GM12874 (cell line): Measurements from ENCODE around the gene WDR20.

Experiments
- TF ChIP-seq, protein P1 (sequence below): IDR thresholded peaks from 2 replicates; pipeline ENCODE4 v1.5.1; 2011; ENCODE audit warnings: low read depth, mild to moderate bottlenecking, control low read depth, low read length, moderate library complexity; ENCODE audit not compliant: insufficient read depth

The WDR20 gene

DNA sequence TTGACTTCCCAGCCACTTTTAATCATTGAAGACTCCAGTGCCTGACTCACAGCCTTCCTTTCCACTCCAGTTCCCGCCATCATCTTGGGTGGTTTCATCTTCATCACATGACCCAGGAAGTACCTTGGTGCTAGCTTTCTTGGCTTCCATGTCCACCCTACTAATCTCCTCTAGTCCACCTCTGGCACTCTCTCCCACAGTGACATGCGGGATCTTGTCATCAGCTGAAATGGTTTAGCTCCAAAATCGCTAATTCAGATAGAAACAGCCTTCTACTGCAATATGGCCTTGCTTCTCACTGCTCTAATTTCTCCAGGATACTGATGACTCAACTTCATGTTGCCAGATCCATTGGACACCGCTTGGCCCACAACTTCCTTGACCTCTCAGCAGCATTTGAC lies 24.5 kb downstream of the WDR20 start:
- TF ChIP-seq, protein P1, sequence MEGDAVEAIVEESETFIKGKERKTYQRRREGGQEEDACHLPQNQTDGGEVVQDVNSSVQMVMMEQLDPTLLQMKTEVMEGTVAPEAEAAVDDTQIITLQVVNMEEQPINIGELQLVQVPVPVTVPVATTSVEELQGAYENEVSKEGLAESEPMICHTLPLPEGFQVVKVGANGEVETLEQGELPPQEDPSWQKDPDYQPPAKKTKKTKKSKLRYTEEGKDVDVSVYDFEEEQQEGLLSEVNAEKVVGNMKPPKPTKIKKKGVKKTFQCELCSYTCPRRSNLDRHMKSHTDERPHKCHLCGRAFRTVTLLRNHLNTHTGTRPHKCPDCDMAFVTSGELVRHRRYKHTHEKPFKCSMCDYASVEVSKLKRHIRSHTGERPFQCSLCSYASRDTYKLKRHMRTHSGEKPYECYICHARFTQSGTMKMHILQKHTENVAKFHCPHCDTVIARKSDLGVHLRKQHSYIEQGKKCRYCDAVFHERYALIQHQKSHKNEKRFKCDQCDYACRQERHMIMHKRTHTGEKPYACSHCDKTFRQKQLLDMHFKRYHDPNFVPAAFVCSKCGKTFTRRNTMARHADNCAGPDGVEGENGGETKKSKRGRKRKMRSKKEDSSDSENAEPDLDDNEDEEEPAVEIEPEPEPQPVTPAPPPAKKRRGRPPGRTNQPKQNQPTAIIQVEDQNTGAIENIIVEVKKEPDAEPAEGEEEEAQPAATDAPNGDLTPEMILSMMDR, result no peak

DNA sequence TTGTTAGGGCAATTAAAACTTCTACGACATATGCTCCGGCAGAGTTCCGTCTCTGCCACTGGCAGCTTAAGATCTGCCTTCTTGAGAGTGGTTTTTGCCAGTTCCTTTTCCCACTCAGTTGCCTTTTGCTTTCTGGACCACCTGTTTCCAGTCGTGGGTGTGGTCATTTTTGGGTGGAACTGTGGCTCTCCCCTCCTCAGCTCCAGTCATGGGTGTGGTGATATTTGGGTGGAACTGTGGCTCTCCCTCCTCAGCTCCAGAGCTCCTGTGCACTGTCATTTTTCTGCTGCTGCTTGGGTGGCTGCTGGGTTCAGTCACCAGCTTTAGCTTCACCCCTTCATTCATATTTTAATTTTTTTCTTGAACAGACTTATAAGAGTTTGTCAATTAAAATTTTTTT lies 25.3 kb downstream of the WDR20 start:
- TF ChIP-seq, protein P1, result no peak

DNA sequence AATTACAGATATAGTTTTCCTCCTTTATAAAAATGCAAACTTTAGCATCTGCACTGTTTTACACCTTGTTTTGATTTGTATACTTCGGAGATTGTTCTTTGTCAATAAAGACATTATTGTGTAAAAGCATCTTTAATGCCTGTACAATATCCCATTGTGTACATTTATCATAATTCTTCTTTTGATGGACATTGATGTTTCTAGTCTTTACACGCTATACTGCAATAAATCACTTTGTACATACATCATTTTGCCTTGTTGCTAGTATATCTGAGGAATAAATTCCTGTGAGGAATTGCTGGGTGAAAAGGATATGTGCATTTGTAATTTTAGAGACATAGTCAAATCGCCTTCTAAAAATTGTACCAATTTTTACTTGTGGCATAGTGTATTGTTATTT lies 30.4 kb downstream of the WDR20 start:
- TF ChIP-seq, protein P1, result no peak

DNA sequence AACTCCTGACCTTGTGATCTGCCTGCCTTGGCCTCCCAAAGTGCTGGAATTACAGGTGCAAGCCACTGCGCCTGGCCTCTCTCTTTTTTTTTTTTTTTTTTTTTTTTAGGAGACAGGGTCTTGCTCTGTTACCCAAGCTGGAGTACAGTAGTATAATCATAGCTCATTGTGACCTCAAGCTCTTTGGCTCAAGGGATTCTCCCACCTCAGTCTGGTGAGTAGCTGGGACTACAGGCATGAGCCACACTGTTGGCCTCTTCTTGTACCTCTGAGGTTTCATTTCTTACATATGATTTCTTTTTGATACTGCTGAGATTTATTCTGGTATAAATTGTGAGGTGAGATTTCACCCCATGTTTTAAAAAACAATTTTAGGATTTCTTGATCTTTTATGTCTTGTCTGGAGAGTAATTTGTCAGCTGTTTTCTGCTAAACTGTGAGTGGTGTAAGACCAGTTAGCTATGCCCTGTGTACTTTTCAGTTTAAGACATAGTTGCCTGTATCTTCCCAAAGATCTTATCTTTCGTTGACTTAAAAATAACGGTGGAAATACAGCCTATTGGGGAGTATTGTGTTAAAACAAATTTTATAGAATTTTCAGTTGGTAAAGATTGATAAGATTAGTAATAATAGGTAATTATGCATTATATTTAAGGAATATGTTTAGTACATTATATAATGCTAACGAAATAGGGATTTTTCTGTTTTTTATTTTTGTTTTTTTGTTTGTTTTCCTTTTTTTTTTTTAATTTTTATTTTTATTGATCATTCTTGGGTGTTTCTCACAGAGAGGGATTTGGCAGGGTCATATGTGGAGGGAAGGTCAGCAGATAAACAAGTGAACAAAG lies 31.7 kb downstream of the WDR20 start:
- TF ChIP-seq, protein P1, result no peak

DNA sequence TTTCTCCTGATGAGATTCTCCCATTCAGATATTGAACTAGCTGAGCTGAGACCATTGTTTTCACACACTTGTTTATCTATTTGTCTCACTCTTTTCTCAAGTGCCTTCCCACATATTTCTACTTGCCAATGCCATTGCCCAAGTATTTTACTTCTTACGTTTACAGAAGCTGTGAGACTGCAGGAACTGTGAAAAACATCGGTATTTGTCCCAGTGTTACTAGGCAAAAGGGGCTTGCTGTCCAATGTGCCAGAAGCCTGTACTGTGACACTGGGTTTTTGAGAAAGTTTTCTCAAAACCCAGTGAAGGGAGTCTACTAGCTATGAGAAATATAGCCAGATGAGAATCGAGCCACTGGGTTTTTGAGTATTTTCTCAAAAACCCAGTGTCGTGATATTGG lies 37.5 kb downstream of the WDR20 start:
- TF ChIP-seq, protein P1, result no peak

DNA sequence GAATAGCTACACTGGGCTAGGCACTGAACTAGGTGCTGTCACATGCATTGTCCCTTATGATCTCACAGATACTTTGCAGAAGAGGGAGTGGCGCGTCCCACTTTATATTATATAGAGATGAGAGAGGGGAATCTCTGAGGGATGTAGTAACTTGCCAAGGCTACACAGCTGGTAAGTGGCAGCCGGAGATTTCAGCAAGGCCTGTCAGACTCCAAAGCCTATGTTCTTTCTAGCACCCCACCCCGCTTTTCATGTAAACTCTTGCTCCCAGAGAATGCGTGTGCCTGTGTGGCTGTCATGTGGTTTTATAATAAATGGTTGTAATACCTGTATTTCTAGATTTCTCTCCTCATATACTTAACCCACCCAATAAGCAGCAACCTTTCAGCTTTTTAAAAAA lies 39.1 kb downstream of the WDR20 start:
- TF ChIP-seq, protein P1, result no peak

DNA sequence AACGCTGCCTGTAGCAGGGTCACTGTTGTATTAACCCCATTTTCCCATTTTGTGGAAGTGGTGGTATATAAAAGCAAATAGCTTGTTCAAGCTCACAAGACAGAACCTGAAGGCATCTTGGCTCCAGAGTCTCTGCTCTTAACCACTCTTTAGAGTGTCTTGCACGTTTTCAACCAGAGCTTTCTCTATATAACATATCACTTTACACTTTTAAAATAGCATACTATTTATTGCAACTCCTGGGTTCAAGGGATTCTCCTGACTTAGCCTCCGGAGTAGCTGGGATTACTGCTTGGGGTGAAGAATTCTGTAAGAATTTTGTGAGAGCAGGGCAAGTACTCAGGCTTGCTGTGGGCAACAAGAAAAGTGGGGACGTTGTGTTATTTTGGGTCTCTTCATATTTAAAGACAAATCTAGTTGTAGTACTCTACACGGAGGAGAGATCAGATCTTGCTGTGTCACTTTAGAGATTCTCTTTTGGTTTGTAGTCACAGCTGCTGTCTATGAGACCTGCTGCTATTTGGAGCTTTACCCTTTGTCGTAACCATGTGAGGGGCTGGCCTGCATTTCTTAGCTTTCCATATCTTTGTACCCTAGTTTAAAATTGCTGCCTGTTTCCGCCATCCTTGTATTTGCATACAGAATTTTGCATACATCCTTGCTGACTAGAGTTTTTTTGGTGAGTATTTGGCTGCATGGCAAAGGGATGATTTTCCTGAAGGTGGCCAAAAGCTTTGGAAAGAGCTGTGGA lies 40.7 kb downstream of the WDR20 start:
- TF ChIP-seq, protein P1, result no peak
